ENCODE results near the gene GDF10.

DNA sequence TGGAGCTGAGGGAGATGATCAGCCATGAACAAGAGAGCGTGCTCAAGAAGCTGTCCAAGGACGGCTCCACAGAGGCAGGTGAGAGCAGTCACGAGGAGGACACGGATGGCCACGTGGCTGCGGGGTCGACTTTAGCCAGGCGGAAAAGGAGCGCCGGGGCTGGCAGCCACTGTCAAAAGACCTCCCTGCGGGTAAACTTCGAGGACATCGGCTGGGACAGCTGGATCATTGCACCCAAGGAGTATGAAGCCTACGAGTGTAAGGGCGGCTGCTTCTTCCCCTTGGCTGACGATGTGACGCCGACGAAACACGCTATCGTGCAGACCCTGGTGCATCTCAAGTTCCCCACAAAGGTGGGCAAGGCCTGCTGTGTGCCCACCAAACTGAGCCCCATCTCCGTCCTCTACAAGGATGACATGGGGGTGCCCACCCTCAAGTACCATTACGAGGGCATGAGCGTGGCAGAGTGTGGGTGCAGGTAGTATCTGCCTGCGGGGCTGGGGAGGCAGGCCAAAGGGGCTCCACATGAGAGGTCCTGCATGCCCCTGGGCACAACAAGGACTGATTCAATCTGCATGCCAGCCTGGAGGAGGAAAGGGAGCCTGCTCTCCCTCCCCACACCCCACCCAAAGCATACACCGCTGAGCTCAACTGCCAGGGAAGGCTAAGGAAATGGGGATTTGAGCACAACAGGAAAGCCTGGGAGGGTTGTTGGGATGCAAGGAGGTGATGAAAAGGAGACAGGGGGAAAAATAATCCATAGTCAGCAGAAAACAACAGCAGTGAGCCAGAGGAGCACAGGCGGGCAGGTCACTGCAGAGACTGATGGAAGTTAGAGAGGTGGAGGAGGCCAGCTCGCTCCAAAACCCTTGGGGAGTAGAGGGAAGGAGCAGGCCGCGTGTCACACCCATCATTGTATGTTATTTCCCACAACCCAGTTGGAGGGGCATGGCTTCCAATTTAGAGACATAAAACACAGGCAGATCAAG is 25.6 kb downstream of the GDF10 start:
- no peak for TF ChIP-seq POLR2AphosphoS5 (IDR thresholded peaks at IDR 0.05)
- TF ChIP-seq, protein P1, sequence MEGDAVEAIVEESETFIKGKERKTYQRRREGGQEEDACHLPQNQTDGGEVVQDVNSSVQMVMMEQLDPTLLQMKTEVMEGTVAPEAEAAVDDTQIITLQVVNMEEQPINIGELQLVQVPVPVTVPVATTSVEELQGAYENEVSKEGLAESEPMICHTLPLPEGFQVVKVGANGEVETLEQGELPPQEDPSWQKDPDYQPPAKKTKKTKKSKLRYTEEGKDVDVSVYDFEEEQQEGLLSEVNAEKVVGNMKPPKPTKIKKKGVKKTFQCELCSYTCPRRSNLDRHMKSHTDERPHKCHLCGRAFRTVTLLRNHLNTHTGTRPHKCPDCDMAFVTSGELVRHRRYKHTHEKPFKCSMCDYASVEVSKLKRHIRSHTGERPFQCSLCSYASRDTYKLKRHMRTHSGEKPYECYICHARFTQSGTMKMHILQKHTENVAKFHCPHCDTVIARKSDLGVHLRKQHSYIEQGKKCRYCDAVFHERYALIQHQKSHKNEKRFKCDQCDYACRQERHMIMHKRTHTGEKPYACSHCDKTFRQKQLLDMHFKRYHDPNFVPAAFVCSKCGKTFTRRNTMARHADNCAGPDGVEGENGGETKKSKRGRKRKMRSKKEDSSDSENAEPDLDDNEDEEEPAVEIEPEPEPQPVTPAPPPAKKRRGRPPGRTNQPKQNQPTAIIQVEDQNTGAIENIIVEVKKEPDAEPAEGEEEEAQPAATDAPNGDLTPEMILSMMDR (IDR thresholded peaks at IDR 0.05; ENCODE audit: poor library complexity, severe bottlenecking): no peak

Data from neural cell (in vitro differentiated cells).